K562 (cell line): ENCODE results near the gene SLC12A9. TPM values are rescaled to one million over a fixed set of nuclear protein-coding genes. Genes with fewer than 3 reads are reported as not detected.

Source experiments
- CBX2 ChIP-seq: fragments of 200-600 bp; sonication (generic); IDR thresholded peaks from one replicate; pipeline ENCODE4 v1.6.1; 2012; ENCODE audit warnings: mild to moderate bottlenecking, low read length, inconsistent platforms; ENCODE audit not compliant: insufficient read depth, poor library complexity, severe bottlenecking
- CXXC5 ChIP-seq: fragments of 250-450 bp; sonication (Bioruptor Pico); IDR thresholded peaks from 2 replicates; pipeline ENCODE4 v1.8.0; 2022; ENCODE audit warnings: inconsistent platforms, mild to moderate bottlenecking, moderate library complexity
- ELF2 ChIP-seq: fragments of 250-450 bp; sonication (Bioruptor Pico); IDR thresholded peaks from 2 replicates; pipeline ENCODE4 v1.5.0; 2021; ENCODE audit warnings: mild to moderate bottlenecking
- EP300 ChIP-seq: IDR thresholded peaks from 2 replicates; pipeline ENCODE4 v1.6.1; 2012; ENCODE audit warnings: low read length, improper control_type of control experiment
- ESRRB ChIP-seq: fragments of 250-450 bp; sonication (Bioruptor Pico); IDR thresholded peaks from 2 replicates; pipeline ENCODE4 v1.5.0; 2020; ENCODE audit warnings: mild to moderate bottlenecking, moderate library complexity, borderline replicate concordance
- GATAD2B ChIP-seq: fragments of 450-650 bp; IDR thresholded peaks from 2 replicates; pipeline ENCODE4 v1.6.1; 2017; ENCODE audit warnings: mild to moderate bottlenecking, borderline replicate concordance
- GTF3C2 ChIP-seq: IDR thresholded peaks from 3 replicates; pipeline ENCODE4 v1.6.1; 2011; ENCODE audit warnings: borderline replicate concordance, mild to moderate bottlenecking, moderate library complexity; ENCODE audit not compliant: insufficient read length; ENCODE audit errors: extremely low read depth
- POLR2G ChIP-seq: fragments of 200-400 bp; formaldehyde crosslinking; IDR thresholded peaks from 2 replicates; pipeline ENCODE4 v1.6.1; 2017; ENCODE audit warnings: low read depth, mild to moderate bottlenecking, antibody characterized with exemption, low read length, moderate library complexity
- RB1 ChIP-seq: fragments of 450-650 bp; IDR thresholded peaks from 2 replicates; pipeline ENCODE4 v1.6.1; 2017; ENCODE audit warnings: low read depth, mild to moderate bottlenecking
- RBM15 ChIP-seq: fragments of 200-400 bp; formaldehyde crosslinking; IDR thresholded peaks from 2 replicates; pipeline ENCODE4 v1.6.1; 2018; ENCODE audit warnings: mild to moderate bottlenecking, low read length, moderate library complexity; ENCODE audit not compliant: insufficient read depth
- SMARCB1 ChIP-seq: IDR thresholded peaks from 2 replicates; pipeline ENCODE4 v1.6.1; 2011; ENCODE audit warnings: improper control_type of control experiment, low read depth; ENCODE audit not compliant: insufficient read length
- TARDBP ChIP-seq: fragments of 450-650 bp; IDR thresholded peaks from 2 replicates; pipeline ENCODE4 v1.6.1; 2016
- ZBTB11 ChIP-seq, 3 experiments: fragments of 200-800 bp in 1 of 3; fragments of 250-450 bp in 1 of 3; fragments of 450-650 bp in 1 of 3; sonication (Bioruptor Pico) in 1 of 3; sonication (Bioruptor generic) in 1 of 3; formaldehyde crosslinking in 1 of 3; IDR thresholded peaks; 2 replicates each; pipeline versions ENCODE4 v1.6.1 to v1.8.0; 2016 to 2022; ENCODE audit warnings: mild to moderate bottlenecking in 2 of 3, missing genetic modification characterization in 2 of 3, missing compliant biosample characterization in 1 of 3, moderate library complexity in 1 of 3
- ZBTB33 ChIP-seq: sonication (generic); formaldehyde crosslinking; IDR thresholded peaks from 2 replicates; pipeline ENCODE4 v1.8.1; 2023; ENCODE audit warnings: mild to moderate bottlenecking, missing genetic modification reagents
- ZBTB7A ChIP-seq: IDR thresholded peaks from 2 replicates; pipeline ENCODE4 v1.6.1; 2011; ENCODE audit warnings: low read depth, mild to moderate bottlenecking, low read length, moderate library complexity, borderline replicate concordance; ENCODE audit not compliant: control insufficient read depth
- polyA plus RNA-seq, 8 experiments: library from polyadenylated mRNA; depleted of rRNA in 4 of 8; stranded (reverse) in 5 of 8; unstranded in 3 of 8; fragments of >200 nt; fragmentation: Nextera tagmentation in 2 of 8; fragmentation: Illumina TruSeq in 1 of 8; extraction: Ambion mirVana in 2 of 8; extraction: Trizol in 1 of 8; gene quantifications; 2 replicates each; pipeline versions ENCODE4 v1.2.1 to v1.2.3, GENCODE V29; 2011 to 2014; ENCODE audit warnings: inconsistent platforms in 1 of 8, missing spikeins in 1 of 8
- total RNA-seq, 7 experiments: library from RNA; depleted of rRNA in 6 of 7; stranded (reverse); fragments of >200 nt in 6 of 7; fragmentation: Illumina TruSeq in 2 of 7; extraction: Trizol in 2 of 7; gene quantifications; 2 replicates each; pipeline versions ENCODE4 v1.2.1 to v1.2.3, GENCODE V29; 2011 to 2021; ENCODE audit warnings: low replicate concordance in 1 of 7

The SLC12A9 gene
- total and polyA plus RNA-seq, 9 of the 15 experiments (the other 6 are each of a cell fraction or from before 2014, with no cell fraction given) = 0.06 to 20.2 (median 10.7) TPM

GRCh38 chr7:100896732-100897608 lies 44.5 kb downstream of the SLC12A9 start (continued):
- TF ChIP-seq ZBTB11 (CRISPR knock-in tag; IDR thresholded peaks at IDR 0.05) (no peak), SMARCB1 (no peak), GATAD2B (peak; percentile 87; the same call in 1 of the 2 replicates), RB1 (peak; percentile 78), GTF3C2 (no peak), POLR2G (peak; percentile 64; the same call in 1 of the 2 replicates), ESRRB (CRISPR knock-in tag) (no peak), ZBTB33 (peak; percentile 24; the same call in 1 of the 2 replicates), CBX2 (no peak), ZBTB7A (peak; percentile 83), CXXC5 (CRISPR knock-in tag) (peak; percentile 40), EP300 (no peak), TARDBP (peak; percentile 64), ELF2 (no peak), RBM15 (no peak)
